Hepatocyte (in vitro differentiated cells): Measurements from ENCODE around the gene GNB1L. TPM values are rescaled to one million over a fixed set of nuclear protein-coding genes. Genes with fewer than 3 reads are reported as not detected.

Experiments
- DNase-seq: peaks from one replicate; pipeline ENCODE4 v3.0.0-alpha.2; 2016; ENCODE audit warnings: low spot score
- H2AFZ ChIP-seq: fragments of 200-600 bp; sonication (generic); 2 replicates; pipeline ENCODE4 v1.6.0; 2016; ENCODE audit warnings: antibody characterized with exemption, mild to moderate bottlenecking
- H3K27ac ChIP-seq: fragments of 200-600 bp; sonication (generic); 2 replicates; pipeline ENCODE4 v1.5.1; 2016; ENCODE audit warnings: mild to moderate bottlenecking
- H3K27me3 ChIP-seq: fragments of 200-600 bp; sonication (generic); 2 replicates; pipeline ENCODE4 v1.6.1; 2016
- H3K36me3 ChIP-seq: fragments of 200-600 bp; sonication (generic); replicated peaks from 2 replicates; pipeline ENCODE4 v1.5.1; 2016; ENCODE audit warnings: low read depth; ENCODE audit not compliant: insufficient read depth
- H3K4me1 ChIP-seq: fragments of 200-600 bp; sonication (generic); 2 replicates; pipeline ENCODE4 v1.5.1; 2016; ENCODE audit warnings: mild to moderate bottlenecking, moderate library complexity; ENCODE audit not compliant: insufficient read depth
- H3K4me2 ChIP-seq: fragments of 200-600 bp; sonication (generic); 2 replicates; pipeline ENCODE4 v1.6.0; 2016
- H3K4me3 ChIP-seq: fragments of 200-600 bp; sonication (generic); 2 replicates; pipeline ENCODE4 v1.5.1; 2016; ENCODE audit warnings: mild to moderate bottlenecking
- H3K79me2 ChIP-seq: fragments of 200-600 bp; sonication (generic); 2 replicates; pipeline ENCODE4 v1.6.0; 2017; ENCODE audit warnings: mild to moderate bottlenecking
- H3K9me2 ChIP-seq: fragments of 200-600 bp; sonication (generic); replicated peaks from 2 replicates; pipeline ENCODE4 v1.6.0; 2017; ENCODE audit warnings: mild to moderate bottlenecking; ENCODE audit not compliant: insufficient read depth
- H3K9me3 ChIP-seq: fragments of 200-600 bp; sonication (generic); 2 replicates; pipeline ENCODE4 v1.5.1; 2016; ENCODE audit warnings: low read depth, mild to moderate bottlenecking
- H4K20me1 ChIP-seq: fragments of 200-600 bp; sonication (generic); 2 replicates; pipeline ENCODE4 v1.6.0; 2016; ENCODE audit warnings: mild to moderate bottlenecking; ENCODE audit not compliant: insufficient read depth, poor library complexity, severe bottlenecking
- CTCF ChIP-seq: fragments of 200-600 bp; sonication (generic); IDR thresholded peaks from 2 replicates; pipeline ENCODE4 v1.5.1; 2016; ENCODE audit warnings: antibody characterized with exemption, mild to moderate bottlenecking; ENCODE audit not compliant: poor library complexity
- EZH2 ChIP-seq: fragments of 200-600 bp; sonication (generic); IDR thresholded peaks from 2 replicates; pipeline ENCODE4 v1.6.1; 2016; ENCODE audit warnings: antibody characterized with exemption, mild to moderate bottlenecking, borderline replicate concordance
- EZH2phosphoT487 ChIP-seq: fragments of 200-600 bp; sonication (generic); IDR thresholded peaks from one replicate; pipeline ENCODE4 v1.6.1; 2018; ENCODE audit warnings: antibody characterized with exemption, mild to moderate bottlenecking, low read depth, moderate library complexity; ENCODE audit not compliant: unreplicated experiment, severe bottlenecking
- WGBS: methylation state at CpG from one replicate; pipeline ENCODE4 v1.1.6; 2016; ENCODE audit warnings: low lambda C conversion rate; ENCODE audit errors: missing lambda C conversion rate; 5-methylcytosine and 5-hydroxymethylcytosine counted together
- polyA plus RNA-seq: library from polyadenylated mRNA; unstranded; fragments of >200 nt; fragmentation: Nextera tagmentation; extraction: Ambion mirVana; gene quantifications from 2 replicates; pipeline ENCODE4 v1.2.1, GENCODE V29; 2016
- total RNA-seq: library from RNA; depleted of rRNA; stranded (reverse); fragments of >200 nt; gene quantifications from 2 replicates; pipeline ENCODE4 v1.2.3, GENCODE V29; 2014

Gene GNB1L
- total and polyA plus RNA-seq, 2 experiments from 2014 or later = 4.1 to 8.5 TPM

DNA sequence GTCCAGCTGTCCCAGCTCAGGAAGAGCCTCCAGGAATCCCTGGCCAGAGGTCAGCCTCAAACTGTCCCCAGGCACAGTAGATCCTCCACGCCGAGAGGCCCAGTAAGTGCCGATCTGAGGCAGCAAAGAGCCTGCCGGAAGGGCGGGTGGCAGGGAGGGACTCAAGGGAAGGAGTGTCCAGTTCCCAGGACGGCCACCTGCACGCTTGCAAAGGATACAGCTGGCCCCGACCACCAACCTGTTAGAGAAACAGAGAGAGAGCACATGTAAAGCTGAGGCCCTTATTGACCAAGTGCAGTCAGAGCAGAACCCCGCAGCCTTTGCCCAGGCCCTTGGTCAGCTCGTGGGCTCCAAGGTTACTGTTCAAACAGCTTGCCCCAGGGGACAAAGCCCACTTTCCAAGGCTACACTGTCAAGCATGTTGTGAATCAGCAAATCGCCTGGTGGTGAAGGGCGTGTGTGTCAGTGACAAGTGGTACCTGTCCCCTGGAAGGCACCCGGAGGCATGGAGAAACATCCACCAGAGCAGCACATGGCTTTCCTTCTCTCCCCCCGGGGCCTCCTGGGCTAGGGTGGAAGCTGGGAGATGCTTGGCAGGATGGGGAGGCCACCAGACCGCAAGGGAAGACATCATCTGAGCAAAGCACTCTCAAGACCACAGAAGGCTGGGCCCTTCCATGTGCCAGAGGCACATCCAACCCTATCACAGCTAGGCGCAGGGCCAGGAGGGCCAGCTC, 44.3 kb upstream of the GNB1L start:
- Histone ChIP-seq H3K9me3 (no peaks in the 10 kb centered on the region), H4K20me1 (no peaks in the 10 kb centered on the region), H3K36me3 (no peaks in the 10 kb centered on the region), H3K27me3 (no peaks in the 10 kb centered on the region), H3K4me2 (no peak overlapping the region), H3K9me2 (no peaks in the 10 kb centered on the region), H3K4me1 (no peaks in the 10 kb centered on the region), H2AFZ (no peak overlapping the region), H3K27ac (no peak overlapping the region), H3K79me2 (no peaks in the 10 kb centered on the region), H3K4me3 (no peak overlapping the region)
- DNase-seq = no peak
- TF ChIP-seq EZH2phosphoT487 (no peak), CTCF (no peak), EZH2 (no peak)
- WGBS = 83% methylated on average over 16 of the region's 16 CpGs

- H2AFZ ChIP-seq = no peak overlapping the region
- TF ChIP-seq EZH2phosphoT487 = no peak
- no peak for TF ChIP-seq CTCF
- no peak for TF ChIP-seq EZH2
- H3K36me3 ChIP-seq = no peaks in the 10 kb centered on the region
- no peaks in the 10 kb centered on the region for H3K4me1 ChIP-seq
- H3K4me2 ChIP-seq = no peak overlapping the region
- no peak overlapping the region for H3K4me3 ChIP-seq
- no peaks in the 10 kb centered on the region for H3K9me3 ChIP-seq
- no peak for DNase-seq
- H3K79me2 ChIP-seq = no peaks in the 10 kb centered on the region
- H4K20me1 ChIP-seq = no peaks in the 10 kb centered on the region
- H3K9me2 ChIP-seq = no peaks in the 10 kb centered on the region
- 88% methylated on average over 7 of the region's 7 CpGs for WGBS
- no peak overlapping the region for H3K27ac ChIP-seq
- H3K27me3 ChIP-seq = no peaks in the 10 kb centered on the region
Measured at GRCh38 chr22:19898145-19898544, 43.5 kb upstream of the GNB1L start.

- no peak overlapping the region for H3K4me3 ChIP-seq
- H3K36me3 ChIP-seq = no peaks in the 10 kb centered on the region
- H3K9me2 ChIP-seq = no peaks in the 10 kb centered on the region
- no peak overlapping the region for H3K4me2 ChIP-seq
- 92% methylated on average over 16 of the region's 16 CpGs for WGBS
- TF ChIP-seq EZH2phosphoT487 (no peak), EZH2 (no peak), CTCF (no peak)
- H2AFZ ChIP-seq = no peak overlapping the region
- no peaks in the 10 kb centered on the region for H3K79me2 ChIP-seq
- no peak for DNase-seq
- no peaks in the 10 kb centered on the region for H4K20me1 ChIP-seq
- no peaks in the 10 kb centered on the region for H3K9me3 ChIP-seq
- H3K27ac ChIP-seq = no peak overlapping the region
- no peaks in the 10 kb centered on the region for H3K27me3 ChIP-seq
- H3K4me1 ChIP-seq = no peaks in the 10 kb centered on the region
Measured at GRCh38 chr22:19897726-19898125, 43.1 kb upstream of the GNB1L start.
